GM18508 (cell line): Measurements from ENCODE around the gene PHF21B.

Experiments
- ATAC-seq: cut with Tn5 transposase; IDR thresholded peaks from one replicate; pipeline ENCODE4 v1.9.1; 2021; ENCODE audit warnings: moderate number of reproducible peaks; ENCODE audit not compliant: insufficient read depth, unreplicated experiment

PHF21B gene

DNA sequence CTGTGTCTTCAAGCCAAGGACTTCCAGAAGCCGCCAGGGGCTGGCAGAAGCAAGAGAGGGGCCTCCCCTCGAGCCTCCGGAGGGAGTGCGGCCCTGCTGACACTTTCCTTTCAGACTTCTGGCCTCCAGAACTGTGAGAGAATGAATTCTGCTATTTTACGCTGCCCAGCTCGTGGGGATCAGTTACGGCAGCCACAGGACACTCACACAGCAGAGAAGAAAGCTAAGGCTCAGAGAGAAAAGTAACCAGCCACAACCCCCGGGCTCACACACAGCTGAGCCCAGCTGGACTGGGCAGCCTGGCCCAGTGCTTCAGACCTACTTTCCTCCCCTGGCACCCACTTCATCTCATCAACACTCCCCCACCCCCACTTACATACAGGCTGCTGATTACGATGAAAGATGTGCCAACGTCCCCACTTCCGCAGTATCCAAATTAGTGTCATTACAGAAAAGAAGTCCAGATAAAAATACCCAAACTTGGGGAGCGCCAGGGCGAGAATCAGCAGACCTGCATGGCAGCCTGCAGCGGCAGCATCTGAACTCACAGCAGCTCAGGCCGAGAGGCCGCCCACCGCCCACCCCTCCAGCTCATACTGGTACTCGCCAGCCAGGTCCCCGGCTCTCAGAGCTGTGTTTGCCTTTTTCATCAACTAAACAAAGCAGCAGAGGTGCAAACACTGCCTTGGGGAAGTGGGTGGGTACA is 15.3 kb downstream of the PHF21B start:
- no peak for ATAC-seq

- ATAC-seq, result no peak
These were observed 17.6 kb downstream of the PHF21B start for GRCh38 chr22:44992166-44992565.

DNA sequence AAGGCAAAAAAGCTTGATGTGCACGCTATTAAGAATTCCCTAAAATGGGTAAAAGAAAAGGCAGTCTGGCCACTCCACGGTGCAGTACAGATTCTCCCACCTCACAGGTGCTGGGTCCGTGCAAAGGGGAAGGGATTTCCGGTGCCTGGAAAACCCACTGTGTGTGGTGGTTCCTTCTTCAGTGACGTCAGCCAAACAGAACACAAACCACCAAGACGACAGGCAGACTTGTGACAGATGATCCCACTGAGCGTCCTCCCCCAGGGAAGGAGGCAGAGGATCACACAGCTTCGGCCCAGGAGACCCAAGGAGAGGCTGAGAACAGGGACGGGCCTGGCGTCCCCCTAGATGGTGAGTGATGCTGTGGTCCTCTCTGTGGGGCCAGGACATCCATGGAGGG is 18.6 kb downstream of the PHF21B start:
- ATAC-seq, result no peak

GRCh38 chr22:44990810-44991209 is 19.0 kb downstream of the PHF21B start:
- no peak for ATAC-seq

DNA sequence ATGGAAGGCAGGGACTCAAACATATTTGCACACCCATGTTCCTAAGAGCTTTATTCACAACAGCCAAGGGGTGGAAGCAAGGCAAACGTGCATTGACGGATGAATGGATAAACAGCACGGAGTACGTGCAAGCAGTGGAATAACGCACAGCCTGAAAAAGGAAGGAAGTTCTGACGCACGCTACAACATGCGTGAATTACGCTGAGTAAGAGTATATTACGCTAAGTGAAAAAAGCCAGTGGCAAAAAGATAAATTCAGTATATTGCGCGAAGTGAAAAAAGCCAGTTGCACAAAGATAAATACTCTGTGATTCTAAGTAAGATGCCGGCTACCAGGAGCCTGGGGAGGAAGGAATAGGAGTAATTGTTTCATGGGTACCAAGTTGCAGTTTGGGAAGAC is 19.5 kb downstream of the PHF21B start:
- ATAC-seq, result no peak

DNA sequence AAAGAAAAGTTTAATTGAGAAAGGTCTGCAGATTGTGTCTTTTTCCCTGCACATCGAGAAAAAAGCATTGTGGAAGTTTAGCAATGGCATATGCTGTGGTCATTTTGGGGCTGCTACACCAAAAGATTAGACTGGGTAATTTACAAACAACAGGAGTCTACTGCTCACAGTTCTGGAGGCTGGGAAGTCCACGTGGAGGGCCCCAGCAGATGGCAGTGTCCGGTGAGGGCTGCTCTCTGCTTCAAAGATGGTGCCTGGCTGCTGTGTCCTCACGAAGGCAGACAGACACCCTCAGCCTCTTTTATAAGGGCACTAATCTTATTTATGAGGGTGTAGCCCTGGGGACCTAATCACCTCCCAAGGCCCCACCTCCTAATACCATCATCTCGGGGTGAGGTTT is 21.1 kb downstream of the PHF21B start:
- no peak for ATAC-seq

GRCh38 chr22:44986926-44987325 is 22.9 kb downstream of the PHF21B start:
- ATAC-seq, result no peak

- ATAC-seq, result no peak
These were observed 23.8 kb downstream of the PHF21B start for GRCh38 chr22:44985906-44986527.

GRCh38 chr22:44983878-44984482 is 25.8 kb downstream of the PHF21B start:
- no peak for ATAC-seq

- ATAC-seq, result no peak
These were observed 27.4 kb downstream of the PHF21B start for GRCh38 chr22:44982445-44982844.

- ATAC-seq, result no peak
These were observed 27.9 kb downstream of the PHF21B start for GRCh38 chr22:44981857-44982256.

DNA sequence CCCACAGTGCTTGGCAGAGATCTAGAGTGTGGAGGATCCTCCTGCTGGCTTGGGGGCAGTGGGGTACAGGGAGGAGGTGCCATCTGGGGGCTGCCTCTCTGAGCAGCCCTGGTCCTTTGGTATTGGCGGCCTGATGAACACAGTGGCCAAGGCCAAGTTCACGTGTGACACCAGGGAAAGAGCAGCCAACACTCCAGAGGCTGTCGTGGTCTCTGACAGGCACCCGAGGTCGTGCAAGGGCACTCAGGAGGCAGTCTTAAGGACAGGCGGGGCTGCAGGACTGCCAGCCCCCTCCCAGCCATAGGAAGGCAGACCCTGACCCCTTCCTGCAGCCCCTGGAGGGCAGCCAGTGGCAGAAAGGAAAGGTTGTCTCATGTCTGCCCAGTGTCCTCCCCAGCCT is 30.7 kb downstream of the PHF21B start:
- no peak for ATAC-seq

DNA sequence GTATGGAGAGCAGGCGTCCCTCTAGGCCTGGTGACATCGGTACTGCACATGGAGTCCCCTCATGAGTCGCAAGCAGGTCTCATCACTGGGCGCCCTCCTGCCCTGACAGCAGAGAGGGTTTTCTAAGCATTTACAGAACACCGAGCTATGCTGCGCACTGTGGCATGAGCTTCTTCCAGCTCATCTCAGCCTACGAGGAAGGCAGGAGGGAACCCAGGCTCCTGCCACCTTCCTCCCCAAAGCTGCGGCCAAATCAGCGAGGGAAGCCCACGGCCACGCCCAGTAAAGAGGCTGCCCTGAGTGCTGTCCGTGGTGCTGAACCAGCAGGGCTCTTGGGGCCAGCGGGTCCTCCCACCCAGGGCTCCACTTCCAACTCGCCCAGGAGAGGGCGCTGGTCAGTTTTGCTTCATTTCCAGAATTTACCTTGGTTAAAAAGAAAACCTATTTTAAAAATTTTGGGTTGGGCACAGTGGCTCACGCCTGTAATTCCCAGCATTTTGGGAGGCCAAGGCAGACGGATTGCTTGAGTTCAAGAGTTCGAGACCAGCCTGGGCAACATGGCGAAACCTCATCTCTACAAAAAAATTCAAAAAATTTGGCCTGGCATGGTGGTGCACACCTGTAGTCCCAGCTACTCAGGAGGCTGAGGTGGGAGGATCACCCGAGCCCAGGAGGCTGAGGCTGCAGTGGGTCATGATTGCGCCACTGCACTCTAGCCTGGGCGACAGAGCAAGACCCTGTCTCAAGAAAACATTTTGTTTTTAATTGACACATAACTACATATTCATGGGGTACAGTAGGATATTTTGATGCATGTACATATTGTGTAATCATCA is 34.2 kb downstream of the PHF21B start:
- no peak for ATAC-seq

GRCh38 chr22:44974454-44974853 is 35.4 kb downstream of the PHF21B start:
- no peak for ATAC-seq

- no peak for ATAC-seq
These were observed 36.0 kb downstream of the PHF21B start for GRCh38 chr22:44973829-44974228.

- ATAC-seq, result no peak
These were observed 37.3 kb downstream of the PHF21B start for GRCh38 chr22:44972363-44973083.

- ATAC-seq, result no peak
These were observed 38.0 kb downstream of the PHF21B start for GRCh38 chr22:44971651-44972362.

DNA sequence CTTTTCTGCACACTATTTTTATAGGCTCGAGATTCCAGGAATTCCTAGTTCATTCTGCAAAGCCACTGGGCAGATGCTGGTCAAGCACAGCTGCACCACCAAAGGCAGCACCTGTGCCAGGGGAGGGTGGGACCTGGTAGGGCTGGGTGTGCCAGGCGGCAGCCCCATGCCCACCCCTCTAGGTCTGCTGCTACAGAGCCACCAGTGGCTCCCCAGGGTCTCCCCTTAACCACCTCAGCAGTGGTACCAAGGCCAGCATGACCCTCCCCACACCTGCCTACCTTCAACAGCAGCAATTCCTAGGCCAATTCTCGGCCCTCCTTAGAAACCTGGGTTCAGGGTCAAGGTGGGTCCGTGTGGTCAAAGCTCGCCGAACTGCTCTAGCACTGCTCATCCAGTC is 39.5 kb downstream of the PHF21B start:
- no peak for ATAC-seq

DNA sequence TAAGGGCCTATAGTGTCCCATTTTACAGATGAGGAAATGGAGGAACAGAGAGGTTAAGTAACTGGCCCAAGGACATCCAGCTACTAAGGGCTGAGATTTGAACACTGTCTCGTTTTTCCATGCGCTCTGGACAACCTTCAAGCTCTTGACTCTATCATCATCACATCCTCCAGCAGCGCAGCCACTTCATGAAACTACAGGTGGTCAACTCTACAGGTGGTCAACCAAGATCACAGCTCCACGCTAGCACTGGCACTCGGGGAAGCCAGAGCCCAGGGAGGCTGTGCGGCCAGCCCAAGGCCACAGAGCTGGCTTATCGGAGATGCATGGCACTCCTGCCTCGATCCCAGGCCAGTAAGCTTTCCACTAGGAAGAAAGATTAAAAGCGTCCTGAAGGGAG is 40.0 kb downstream of the PHF21B start:
- no peak for ATAC-seq

DNA sequence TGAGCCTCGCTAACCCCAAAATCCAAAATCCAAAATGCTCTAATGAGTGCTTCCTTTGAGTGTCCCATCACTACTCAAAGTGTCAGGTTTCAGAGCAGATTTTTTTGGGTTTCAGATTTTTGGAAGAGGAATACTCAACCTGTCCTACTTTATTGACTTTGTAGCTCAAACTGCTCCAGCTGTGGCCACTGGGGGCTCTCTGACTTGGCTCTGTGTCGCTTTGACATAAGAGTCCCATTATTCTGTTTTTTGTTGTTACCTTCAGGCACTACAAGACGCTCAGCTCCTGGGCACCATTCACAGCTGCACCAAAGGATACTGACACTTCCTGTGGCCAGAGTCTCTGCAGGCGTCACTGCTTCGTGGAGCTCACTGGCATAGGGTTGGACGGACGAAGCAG is 41.1 kb downstream of the PHF21B start:
- ATAC-seq, result no peak
